Measurements from ENCODE around the gene NTN3. TPM values are rescaled to one million over a fixed set of nuclear protein-coding genes. Genes with fewer than 3 reads are reported as not detected.

NTN3 gene
- total RNA-seq, 1 experiment from 2014 or later = not detected

DNA sequence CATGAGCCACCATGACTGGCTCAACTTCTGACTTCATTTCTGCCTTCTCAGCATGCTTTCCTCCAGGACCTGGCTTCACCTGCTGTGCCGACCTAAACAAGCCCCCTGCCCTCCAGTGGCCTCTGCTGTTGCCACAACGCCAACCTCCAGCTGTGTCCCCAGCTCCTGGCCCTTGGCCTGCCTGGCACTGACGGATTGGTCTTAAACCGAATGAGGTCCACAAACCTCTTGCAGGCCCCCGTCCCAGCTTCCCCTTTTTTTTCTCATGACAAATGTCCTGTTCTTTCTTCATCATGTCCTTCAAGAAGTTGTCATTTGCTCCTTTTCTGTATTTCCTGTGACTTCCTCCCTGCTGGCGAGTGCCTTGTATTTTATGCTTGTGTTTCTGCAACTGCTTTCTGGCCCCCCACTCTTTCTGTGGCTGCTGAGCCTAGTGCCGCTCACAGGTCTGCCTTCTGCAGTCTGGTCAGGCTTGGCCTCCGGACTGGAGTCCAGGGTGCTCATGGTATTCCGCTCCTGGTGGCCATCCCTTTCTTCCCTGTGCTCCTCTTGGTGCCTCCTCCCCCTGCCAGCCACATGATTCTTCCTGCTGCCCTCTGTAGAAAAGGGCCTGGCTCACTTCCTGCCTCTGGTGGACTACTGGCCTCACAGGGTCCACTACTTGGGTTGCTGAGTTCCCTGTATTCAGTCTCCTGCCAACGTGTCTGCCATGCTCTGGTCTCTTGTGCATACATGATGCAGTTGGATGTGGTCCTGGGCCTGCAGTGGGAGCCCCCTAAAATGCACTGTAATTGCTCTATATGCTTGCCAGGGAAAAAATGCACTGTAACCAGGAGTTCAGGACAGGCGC is 45.5 kb downstream of the NTN3 start:
- no peak for DNase-seq (ENCODE audit: unreplicated experiment)
- TF ChIP-seq, protein P1, sequence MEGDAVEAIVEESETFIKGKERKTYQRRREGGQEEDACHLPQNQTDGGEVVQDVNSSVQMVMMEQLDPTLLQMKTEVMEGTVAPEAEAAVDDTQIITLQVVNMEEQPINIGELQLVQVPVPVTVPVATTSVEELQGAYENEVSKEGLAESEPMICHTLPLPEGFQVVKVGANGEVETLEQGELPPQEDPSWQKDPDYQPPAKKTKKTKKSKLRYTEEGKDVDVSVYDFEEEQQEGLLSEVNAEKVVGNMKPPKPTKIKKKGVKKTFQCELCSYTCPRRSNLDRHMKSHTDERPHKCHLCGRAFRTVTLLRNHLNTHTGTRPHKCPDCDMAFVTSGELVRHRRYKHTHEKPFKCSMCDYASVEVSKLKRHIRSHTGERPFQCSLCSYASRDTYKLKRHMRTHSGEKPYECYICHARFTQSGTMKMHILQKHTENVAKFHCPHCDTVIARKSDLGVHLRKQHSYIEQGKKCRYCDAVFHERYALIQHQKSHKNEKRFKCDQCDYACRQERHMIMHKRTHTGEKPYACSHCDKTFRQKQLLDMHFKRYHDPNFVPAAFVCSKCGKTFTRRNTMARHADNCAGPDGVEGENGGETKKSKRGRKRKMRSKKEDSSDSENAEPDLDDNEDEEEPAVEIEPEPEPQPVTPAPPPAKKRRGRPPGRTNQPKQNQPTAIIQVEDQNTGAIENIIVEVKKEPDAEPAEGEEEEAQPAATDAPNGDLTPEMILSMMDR (IDR thresholded peaks at IDR 0.05; ENCODE audit: unreplicated experiment) = no peak
- Mint-ChIP-seq H3K9me3 (ENCODE audit: unreplicated experiment) (no peaks in the 10 kb centered on the region), H3K36me3 (ENCODE audit: insufficient read depth, unreplicated experiment) (peaks cover 32% of the 10 kb centered on the region), H3K27me3 (ENCODE audit: insufficient read depth, unreplicated experiment) (no peaks in the 10 kb centered on the region), H3K4me3 (ENCODE audit: unreplicated experiment) (peak overlapping the region; percentile 87), H3K4me1 (ENCODE audit: insufficient read depth, unreplicated experiment) (peaks cover 39% of the 10 kb centered on the region), H3K27ac (ENCODE audit: low read depth, unreplicated experiment) (peak overlapping the region; percentile 94)
- BruUV-seq (replicated peaks) = no TSS peak
- intact Hi-C loops (cut with micrococcal nuclease) = no loop called here
- ChIA-PET POLR2A (interaction anchor here (0.5 to 4.0 kb wide), 6 partner anchors 15 to 528 kb away, joined by 3 to 57 read pairs (median 12); partner anchors contain the start of genes CEMP1, ECI1, PDPK1 and TBC1D24), CTCF (interaction anchor here (0.6 kb wide), 1 partner anchor 310 kb away, joined by 4 read pairs; no protein-coding TSS in a partner anchor)

DNA sequence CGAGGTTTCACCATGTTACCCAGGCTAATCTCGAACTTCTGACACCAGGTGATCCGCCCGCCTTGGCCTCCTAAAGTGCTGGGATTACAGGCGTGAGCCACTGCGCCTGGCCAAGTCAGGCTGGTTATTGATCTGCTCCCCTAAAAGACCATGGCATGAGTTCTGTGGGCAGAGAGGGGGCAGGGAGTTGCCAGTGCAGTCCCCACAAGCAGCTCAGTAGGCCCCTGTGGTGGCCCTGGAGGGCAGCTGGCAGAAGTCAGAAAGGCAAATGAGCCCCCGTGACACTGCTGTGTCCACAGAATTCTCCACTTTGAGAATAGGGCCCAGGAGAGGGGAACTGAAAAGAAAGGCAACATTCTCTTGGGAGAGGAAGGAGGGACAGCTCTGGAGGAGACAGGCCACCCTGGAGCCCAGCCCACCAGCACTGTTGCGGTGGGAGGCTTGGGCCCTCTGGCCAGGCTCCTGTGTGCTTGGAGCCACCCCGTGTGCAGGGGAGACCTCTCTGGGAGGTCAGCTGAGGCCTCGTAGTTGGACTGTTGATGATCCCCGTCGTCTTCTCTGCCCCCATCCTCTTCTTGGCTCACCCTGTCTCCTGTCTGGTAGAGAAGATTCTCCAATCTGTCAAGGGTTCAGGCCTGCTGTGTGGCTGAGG is 47.0 kb downstream of the NTN3 start:
- Mint-ChIP-seq H3K4me3 (ENCODE audit: unreplicated experiment) (no peak overlapping the region), H3K9me3 (ENCODE audit: unreplicated experiment) (no peaks in the 10 kb centered on the region), H3K36me3 (ENCODE audit: insufficient read depth, unreplicated experiment) (peaks cover 36% of the 10 kb centered on the region), H3K27me3 (ENCODE audit: insufficient read depth, unreplicated experiment) (no peaks in the 10 kb centered on the region), H3K27ac (ENCODE audit: low read depth, unreplicated experiment) (no peak overlapping the region), H3K4me1 (ENCODE audit: insufficient read depth, unreplicated experiment) (peaks cover 33% of the 10 kb centered on the region)
- POLR2A ChIA-PET = interaction anchor here (1.2 to 4.2 kb wide), 4 partner anchors 14 to 363 kb away, joined by 4 to 62 read pairs (median 14); partner anchors contain the start of genes CEMP1, PDPK1 and TRAF7
- BruUV-seq (replicated peaks) = no TSS peak
- DNase-seq (ENCODE audit: unreplicated experiment) = no peak
- intact Hi-C loops (cut with micrococcal nuclease) = no loop called here
- CTCF ChIA-PET = interaction anchor here (0.8 to 1.0 kb wide), 2 partner anchors 17 to 40 kb away, joined by 4 to 5 read pairs; no protein-coding TSS in a partner anchor
- TF ChIP-seq, protein P1 (IDR thresholded peaks at IDR 0.05; ENCODE audit: unreplicated experiment) = no peak

GRCh38 chr16:2518823-2519710 is 48.0 kb downstream of the NTN3 start:
- DNase-seq (ENCODE audit: unreplicated experiment) = no peak
- BruUV-seq (replicated peaks) = no TSS peak
- H3K27ac Mint-ChIP-seq (ENCODE audit: low read depth, unreplicated experiment) = peak overlapping the region; percentile 54
- CTCF ChIA-PET = interaction anchor here (0.6 to 1.0 kb wide), 3 partner anchors 18 to 268 kb away, joined by 3 to 5 read pairs (median 4); no protein-coding TSS in a partner anchor
- H3K27me3 Mint-ChIP-seq (ENCODE audit: insufficient read depth, unreplicated experiment) = no peaks in the 10 kb centered on the region
- H3K4me3 Mint-ChIP-seq (ENCODE audit: unreplicated experiment) = no peak overlapping the region
- TF ChIP-seq, protein P1 (IDR thresholded peaks at IDR 0.05; ENCODE audit: unreplicated experiment) = no peak
- intact Hi-C loops (cut with micrococcal nuclease) = no loop called here
- POLR2A ChIA-PET = interaction anchor here (0.5 to 4.2 kb wide), 5 partner anchors 13 to 364 kb away, joined by 3 to 62 read pairs (median 4); partner anchors contain the start of genes CEMP1, PDPK1 and TRAF7
- no peaks in the 10 kb centered on the region for H3K9me3 Mint-ChIP-seq (ENCODE audit: unreplicated experiment)
- peaks cover 46% of the 10 kb centered on the region for H3K36me3 Mint-ChIP-seq (ENCODE audit: insufficient read depth, unreplicated experiment)
- H3K4me1 Mint-ChIP-seq (ENCODE audit: insufficient read depth, unreplicated experiment) = peaks cover 33% of the 10 kb centered on the region
